ENCODE measurements around the gene SLC26A11.

DNA sequence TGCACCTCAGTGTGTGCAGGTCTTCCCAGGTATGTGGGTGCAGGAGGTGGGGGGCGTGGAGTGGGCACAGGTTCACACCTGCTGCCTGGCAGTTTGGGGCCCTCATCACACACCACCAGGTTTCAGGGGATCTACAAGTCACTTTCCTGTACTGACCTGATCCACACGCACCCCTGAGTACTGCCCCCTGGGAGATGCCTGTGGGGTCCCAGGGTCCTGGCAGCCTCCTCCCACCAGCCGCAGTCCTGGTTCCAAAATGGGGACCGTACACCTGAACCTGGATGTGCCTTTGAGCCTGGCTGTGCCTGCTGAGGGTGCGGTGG, 66.4 kb downstream of the SLC26A11 start:
- TF ChIP-seq NFRKB (IDR thresholded peaks at IDR 0.05) (no peak), BHLHE40 (IDR thresholded peaks at IDR 0.05; ENCODE audit: borderline replicate concordance) (no peak)

Measured in HEK293T (cell line).